NCI-H2227 treated with DMSO at 0.1 percent for 48 hours (cell line): ENCODE measurements around the gene SUPT7L.
"Not testable (repeated sequence)": the region's sequence is repeated elsewhere in the genome, so short reads cannot be mapped to it uniquely, and the experiment has no call there.

Experiments used
- DNase-seq: peaks from one replicate; lab custom pipeline; 2025; lab: John Stamatoyannopoulos, UW

Gene SUPT7L

GRCh38 chr2:27685006-27685405 lies 21.6 kb upstream of the SUPT7L start:
- DNase-seq: not testable (repeated sequence)

GRCh38 chr2:27683390-27684071 lies 20.1 kb upstream of the SUPT7L start:
- peak; percentile 94 for DNase-seq

- DNase-seq: not testable (repeated sequence)
Measured at GRCh38 chr2:27682334-27682771, 18.9 kb upstream of the SUPT7L start.

GRCh38 chr2:27681841-27682240 lies 18.4 kb upstream of the SUPT7L start:
- no peak for DNase-seq

- no peak for DNase-seq
Measured at GRCh38 chr2:27680571-27680970, 17.2 kb upstream of the SUPT7L start.

GRCh38 chr2:27672723-27673486 lies 9.5 kb upstream of the SUPT7L start:
- no peak for DNase-seq

- no peak for DNase-seq
Measured at GRCh38 chr2:27671235-27671634, 7.8 kb upstream of the SUPT7L start.

- no peak for DNase-seq
Measured at GRCh38 chr2:27667446-27667845, 4.0 kb upstream of the SUPT7L start.

GRCh38 chr2:27664622-27665363 lies 1.4 kb upstream of the SUPT7L start:
- DNase-seq: no peak

GRCh38 chr2:27664154-27664574 lies 750 bp upstream of the SUPT7L start:
- DNase-seq: no peak

- DNase-seq: no peak
Measured at GRCh38 chr2:27661371-27661770, 2.0 kb downstream of the SUPT7L start.

GRCh38 chr2:27655155-27655951 lies 8.1 kb downstream of the SUPT7L start:
- no peak for DNase-seq

GRCh38 chr2:27653397-27653796 lies 10.0 kb downstream of the SUPT7L start:
- no peak for DNase-seq

- no peak for DNase-seq
Measured at GRCh38 chr2:27652790-27653189, 10.6 kb downstream of the SUPT7L start.

GRCh38 chr2:27652341-27652740 lies 11.1 kb downstream of the SUPT7L start:
- no peak for DNase-seq

- DNase-seq: no peak
Measured at GRCh38 chr2:27651056-27651455, 12.4 kb downstream of the SUPT7L start.

GRCh38 chr2:27647737-27648136 lies 15.7 kb downstream of the SUPT7L start:
- no peak for DNase-seq

- DNase-seq: no peak
Measured at GRCh38 chr2:27647289-27647688, 16.1 kb downstream of the SUPT7L start.

GRCh38 chr2:27645197-27645596 lies 18.2 kb downstream of the SUPT7L start:
- DNase-seq: no peak

GRCh38 chr2:27640722-27641245 lies 22.6 kb downstream of the SUPT7L start:
- peak; percentile 93 for DNase-seq

- DNase-seq: no peak
Measured at GRCh38 chr2:27638709-27639108, 24.7 kb downstream of the SUPT7L start.
